Forelimb muscle (tissue), 1 donor: ENCODE data around the gene FETUB. TPM values are rescaled to one million over a fixed set of nuclear protein-coding genes. Genes with fewer than 3 reads are reported as not detected.
"Not testable (repeated sequence)": the region's sequence is repeated elsewhere in the genome, so short reads cannot be mapped to it uniquely, and the experiment has no call there.

Experiments used
- DNase-seq: peaks from one replicate; pipeline ENCODE4 v3.0.0-alpha.2; 2013; ENCODE audit warnings: low read depth
- polyA plus RNA-seq: library from polyadenylated mRNA; unstranded; fragments of 120-200 nt; gene quantifications from one replicate; pipeline ENCODE4 v1.2.1, GENCODE V29; 2013; ENCODE audit not compliant: insufficient read length

Gene FETUB
- polyA plus RNA-seq, 1 donor: not detected

DNA sequence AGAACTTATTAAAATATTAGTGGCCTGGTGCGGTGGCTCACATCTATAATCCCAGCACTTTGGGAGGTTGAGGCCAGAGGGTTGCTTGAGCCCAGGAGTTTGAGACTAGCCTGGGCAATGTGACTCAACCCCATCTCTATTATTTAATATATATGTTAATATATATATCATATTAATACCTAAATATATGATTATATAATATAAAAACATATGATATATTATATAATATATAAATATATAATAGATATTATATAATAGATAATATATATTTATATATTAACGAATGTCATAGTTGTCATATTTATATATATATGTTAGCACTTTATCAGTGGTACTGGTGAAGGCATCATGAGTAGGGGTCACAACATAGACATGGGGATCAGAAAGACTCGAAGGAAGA, 30.9 kb downstream of the FETUB start:
- no peak for DNase-seq

- no peak for DNase-seq
Measured at GRCh38 chr3:186678604-186679003, 38.4 kb downstream of the FETUB start.

DNA sequence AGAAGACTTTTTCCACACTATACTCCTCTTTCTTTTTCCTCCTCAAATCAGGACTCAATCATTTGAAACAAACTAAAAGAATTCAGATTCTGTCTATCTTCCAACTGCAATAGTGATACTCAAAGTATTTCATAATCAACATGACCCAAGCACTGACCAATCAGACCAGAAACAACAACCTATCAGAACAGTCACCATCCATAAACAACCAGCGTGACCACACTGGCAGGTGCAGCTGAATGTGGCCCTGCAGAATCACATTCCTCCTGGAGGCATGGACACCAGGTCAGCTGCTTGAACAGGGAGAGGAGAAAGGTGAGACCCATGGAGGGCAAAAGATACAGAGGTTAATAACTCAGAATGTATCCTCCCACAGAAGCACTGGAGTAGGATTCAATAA, 39.0 kb downstream of the FETUB start:
- DNase-seq: no peak

GRCh38 chr3:186680869-186681268, 40.7 kb downstream of the FETUB start:
- no peak for DNase-seq

- no peak for DNase-seq
Measured at GRCh38 chr3:186682812-186683211, 42.6 kb downstream of the FETUB start.

- no peak for DNase-seq
Measured at GRCh38 chr3:186683979-186684378, 43.8 kb downstream of the FETUB start.

- DNase-seq: not testable (repeated sequence)
Measured at GRCh38 chr3:186686475-186686874, 46.3 kb downstream of the FETUB start.

DNA sequence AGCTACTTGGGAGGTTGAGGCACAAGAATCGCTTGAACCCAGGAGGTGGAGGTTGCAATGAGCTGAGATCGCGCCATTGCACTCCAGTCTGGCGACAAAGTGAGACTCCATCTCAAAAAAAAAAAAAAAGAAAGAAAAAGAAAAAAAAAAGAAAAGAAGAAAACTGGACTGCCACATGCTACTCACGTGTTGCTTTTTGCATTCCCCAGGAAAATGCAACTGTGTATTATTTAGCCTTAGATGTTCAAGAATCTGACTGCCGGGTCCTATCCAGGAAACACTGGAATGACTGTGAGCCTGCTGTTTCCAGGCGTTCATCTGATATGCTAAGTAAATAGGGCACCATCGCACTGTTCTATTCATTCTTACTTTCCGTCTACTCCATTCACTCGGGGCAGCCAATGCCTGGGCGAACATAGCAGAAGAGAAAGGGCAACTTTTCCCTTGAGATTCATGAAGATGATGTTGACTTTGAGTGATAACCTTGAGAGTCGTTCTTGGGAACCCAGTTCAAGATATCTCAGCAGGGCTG, 47.0 kb downstream of the FETUB start:
- DNase-seq: no peak

GRCh38 chr3:186690304-186690703, 50.1 kb downstream of the FETUB start:
- not testable (repeated sequence) for DNase-seq

- no peak for DNase-seq
Measured at GRCh38 chr3:186691676-186692075, 51.5 kb downstream of the FETUB start.

DNA sequence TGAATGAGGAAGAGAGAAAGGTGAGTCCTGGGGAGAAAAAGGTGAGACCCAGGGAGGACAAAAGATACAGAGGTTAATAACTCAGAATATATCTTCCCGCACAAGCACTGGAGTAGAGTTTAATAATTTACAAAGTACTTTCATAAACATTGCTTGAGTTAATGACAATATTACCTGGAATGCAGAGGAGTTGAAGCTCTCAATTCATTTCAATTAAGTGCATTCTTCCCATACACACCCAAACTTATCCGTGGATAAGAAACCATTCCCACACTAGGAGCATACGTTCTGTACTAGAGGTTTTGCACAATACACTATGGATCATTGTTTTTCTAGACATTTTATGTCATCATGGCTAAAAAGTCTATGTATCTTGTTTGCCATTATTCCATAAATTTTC, 53.6 kb downstream of the FETUB start:
- no peak for DNase-seq

- DNase-seq: no peak
Measured at GRCh38 chr3:186694288-186695032, 54.3 kb downstream of the FETUB start.

GRCh38 chr3:186696522-186696921, 56.3 kb downstream of the FETUB start:
- DNase-seq: no peak

DNA sequence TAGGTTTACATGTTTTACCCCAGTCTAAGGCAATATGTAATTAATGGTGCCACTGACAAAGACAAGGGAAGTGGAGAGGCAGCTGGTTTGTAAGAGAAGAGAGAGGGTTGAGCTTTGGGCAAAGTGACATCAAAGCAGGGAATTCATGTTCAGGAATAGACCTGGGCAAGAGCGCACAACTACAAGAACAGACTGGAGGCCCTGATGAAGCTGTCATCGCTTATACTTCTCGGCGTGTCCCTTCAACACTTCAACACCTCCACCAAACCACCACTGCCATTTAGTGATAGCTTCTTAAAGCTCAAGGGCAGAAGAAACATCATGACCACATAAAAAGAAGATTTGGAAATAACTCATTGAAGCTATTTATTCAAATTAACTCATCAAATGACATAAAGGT, 57.3 kb downstream of the FETUB start:
- no peak for DNase-seq

DNA sequence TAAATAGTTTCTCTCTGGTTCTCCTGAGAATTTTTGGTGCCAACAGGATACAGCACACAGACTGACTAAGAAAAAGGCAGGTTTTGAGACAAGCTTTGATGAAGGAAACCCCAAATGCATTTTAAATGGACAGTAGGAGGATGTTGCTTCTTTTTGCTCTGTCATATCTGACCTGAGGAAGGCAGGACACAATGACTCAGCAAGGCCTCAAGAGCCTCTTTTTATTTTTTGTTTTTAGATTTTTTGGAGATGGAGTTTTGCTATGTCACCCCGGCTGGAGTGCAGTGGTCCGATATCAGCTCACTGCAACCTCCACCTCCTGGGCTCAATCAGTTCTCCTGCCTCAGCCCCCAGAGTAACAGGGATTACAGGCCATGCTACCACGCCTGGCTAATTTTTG, 60.1 kb downstream of the FETUB start:
- no peak for DNase-seq

DNA sequence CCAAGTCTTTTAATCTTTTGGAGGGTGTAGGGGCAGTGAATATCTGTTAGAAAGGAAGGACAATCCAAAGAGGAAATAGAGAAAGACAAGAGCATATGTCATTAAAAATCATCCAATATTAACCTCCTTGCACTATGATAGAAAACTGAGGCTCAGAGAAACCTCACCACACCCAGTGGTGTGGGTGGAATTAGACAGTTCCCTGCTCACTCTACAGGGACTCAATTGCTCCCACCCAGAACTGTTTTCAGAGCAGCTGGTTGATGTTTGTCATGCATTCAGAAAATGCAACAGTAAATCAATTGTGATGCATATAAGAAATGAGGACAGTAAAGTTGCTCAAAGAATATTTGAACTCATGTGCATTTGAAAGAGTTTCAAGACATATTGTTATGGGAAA, 62.3 kb downstream of the FETUB start:
- DNase-seq: not testable (repeated sequence)

Other genes starting within 250 kb of the FETUB start
- 3.5 TPM for gene CRYGS, start 96.0 kb upstream of the FETUB start, polyA plus RNA-seq
- 12.0 TPM for gene TBCCD1, start 73.1 kb upstream of the FETUB start, polyA plus RNA-seq
- gene DNAJB11, start 69.7 kb upstream of the FETUB start, polyA plus RNA-seq: 31.0 TPM
- gene AHSG, start 27.3 kb upstream of the FETUB start, polyA plus RNA-seq: not detected
- gene HRG, start 25.6 kb downstream of the FETUB start, polyA plus RNA-seq: not detected
- not detected for gene KNG1, start 77.0 kb downstream of the FETUB start, polyA plus RNA-seq
- gene EIF4A2, start 143.2 kb downstream of the FETUB start, polyA plus RNA-seq: 536 TPM
- gene RFC4, start 166.1 kb downstream of the FETUB start, polyA plus RNA-seq: 19.7 TPM
- gene ADIPOQ, start 202.3 kb downstream of the FETUB start, polyA plus RNA-seq: 0.06 TPM